H1 (cell line): ENCODE data around the gene PDE6B. TPM values are rescaled to one million over a fixed set of nuclear protein-coding genes. Genes with fewer than 3 reads are reported as not detected.

ENCODE experiments used
- CTCF ChIA-PET: fragments of 300-600 bp; sonication (Branson Sonifier 250); formaldehyde crosslinking; loops from one replicate; lab custom pipeline; 2021; ENCODE audit not compliant: partially characterized antibody; lab: Charles Lee
- POLR2A ChIA-PET: fragments of 300-600 bp; sonication (Branson Sonifier 250); formaldehyde crosslinking; loops from one replicate; lab custom pipeline; 2021; ENCODE audit warnings: inconsistent platforms; ENCODE audit not compliant: partially characterized antibody; lab: Charles Lee
- DNase-seq, 2 experiments: peaks; one replicate each; pipeline versions ENCODE4 v3.0.0 to v3.0.0-alpha.2; 2010 to 2022; ENCODE audit warnings: low spot score in 2 of 2, low read depth in 1 of 2, mixed read lengths in 1 of 2
- FAIRE-seq: peaks from 2 replicates; lab custom pipeline; 2011; peaks lifted over from hg19 to GRCh38; lab: Jason Lieb, UNC
- H2AFZ ChIP-seq: 2 replicates; pipeline ENCODE4 v1.8.1; 2012; ENCODE audit warnings: low read length, inconsistent platforms
- H2AK5ac ChIP-seq: 2 replicates; pipeline ENCODE4 v1.6.1; 2013; ENCODE audit warnings: low read depth, low read length
- H2BK120ac ChIP-seq: replicated peaks from 2 replicates; pipeline ENCODE3; 2013; ENCODE audit warnings: low read depth, low read length, inconsistent platforms
- H2BK12ac ChIP-seq: 2 replicates; pipeline ENCODE4 v1.6.1; 2013; ENCODE audit warnings: low read depth, low read length
- H2BK15ac ChIP-seq: 2 replicates; pipeline ENCODE4 v1.6.1; 2013; ENCODE audit warnings: low read length
- H2BK20ac ChIP-seq: 2 replicates; pipeline ENCODE4 v1.6.1; 2013; ENCODE audit warnings: low read length
- H2BK5ac ChIP-seq: 2 replicates; pipeline ENCODE4 v1.6.1; 2013; ENCODE audit warnings: low read depth, low read length
- H3K14ac ChIP-seq: 2 replicates; pipeline ENCODE4 v1.6.1; 2013; ENCODE audit warnings: inconsistent platforms; ENCODE audit not compliant: insufficient read length
- H3K18ac ChIP-seq: 2 replicates; pipeline ENCODE4 v1.6.1; 2013; ENCODE audit warnings: low read length; ENCODE audit errors: extremely low read depth
- H3K23ac ChIP-seq: 2 replicates; pipeline ENCODE4 v1.6.1; 2013; ENCODE audit warnings: inconsistent platforms; ENCODE audit not compliant: insufficient read length
- H3K23me2 ChIP-seq: 2 replicates; pipeline ENCODE4 v1.6.1; 2013; ENCODE audit warnings: low read depth, low read length
- H3K27ac ChIP-seq: 2 replicates; pipeline ENCODE4 v1.6.1; 2011; ENCODE audit warnings: low read depth, low read length, inconsistent platforms
- H3K27me3 ChIP-seq, 4 experiments: replicated peaks in 1 of 4; 1 replicate in 1 of 4; 2 replicates in 3 of 4; pipeline versions ENCODE4 v1.6.1 to v1.8.1; 2011 to 2013; ENCODE audit warnings: low read length in 3 of 4, mild to moderate bottlenecking in 3 of 4, inconsistent platforms in 2 of 4, mixed read lengths in 2 of 4, moderate library complexity in 1 of 4; ENCODE audit not compliant: control insufficient read depth in 3 of 4, insufficient read depth in 3 of 4; ENCODE audit errors: extremely low read depth in 1 of 4
- H3K36me3 ChIP-seq, 4 experiments: 2 replicates each; pipeline versions ENCODE4 v1.6.1 to v1.8.1; 2011 to 2013; ENCODE audit warnings: mild to moderate bottlenecking in 4 of 4, low read length in 3 of 4, moderate library complexity in 2 of 4, control low read depth in 1 of 4, inconsistent platforms in 1 of 4; ENCODE audit not compliant: insufficient read depth in 4 of 4, control insufficient read depth in 2 of 4
- H3K4ac ChIP-seq: replicated peaks from 2 replicates; pipeline ENCODE3; 2013; ENCODE audit warnings: low read length, low read depth, mixed read lengths, inconsistent platforms; ENCODE audit not compliant: insufficient read length
- H3K4me1 ChIP-seq, 4 experiments: replicated peaks in 1 of 4; 1 replicate in 1 of 4; 2 replicates in 3 of 4; pipeline versions ENCODE4 v1.6.1 to v1.8.1; 2011 to 2013; ENCODE audit warnings: low read length in 3 of 4, inconsistent platforms in 2 of 4, mixed read lengths in 1 of 4; ENCODE audit not compliant: insufficient read depth in 4 of 4, control insufficient read depth in 3 of 4
- H3K4me2 ChIP-seq, 2 experiments: 2 replicates each; pipeline versions ENCODE4 v1.6.1 to v1.8.1; 2011 to 2013; ENCODE audit warnings: low read depth in 2 of 2, low read length in 2 of 2, control low read depth in 1 of 2, inconsistent platforms in 1 of 2, mild to moderate bottlenecking in 1 of 2; ENCODE audit not compliant: insufficient read depth in 1 of 2
- H3K4me3 ChIP-seq, 4 experiments: fragments of 200-600, 300-600 bp in 1 of 4; sonication (generic), shearing (Covaris generic), sonication (Bioruptor Twin) in 1 of 4; 2 replicates each; pipeline versions ENCODE4 v1.5.1 to v1.8.1; 2011 to 2016; ENCODE audit warnings: low read length in 4 of 4, low read depth in 3 of 4, control low read depth in 2 of 4, inconsistent platforms in 2 of 4, mild to moderate bottlenecking in 2 of 4, mixed read lengths in 1 of 4, moderate library complexity in 1 of 4; ENCODE audit not compliant: insufficient read depth in 2 of 4; ENCODE audit errors: extremely low read depth in 1 of 4
- H3K56ac ChIP-seq: replicated peaks from 2 replicates; pipeline ENCODE3; 2013; ENCODE audit warnings: low read depth, mild to moderate bottlenecking, mixed read lengths, low read length, inconsistent platforms; ENCODE audit not compliant: insufficient read length
- H3K79me1 ChIP-seq: 2 replicates; pipeline ENCODE4 v1.6.1; 2013; ENCODE audit warnings: low read depth, low read length, control low read depth
- H3K79me2 ChIP-seq, 2 experiments: 2 replicates each; pipeline versions ENCODE4 v1.6.1 to v1.8.1; 2012 to 2013; ENCODE audit warnings: low read length in 2 of 2, mild to moderate bottlenecking in 2 of 2, inconsistent platforms in 1 of 2; ENCODE audit not compliant: insufficient read depth in 2 of 2, control insufficient read depth in 1 of 2
- H3K9ac ChIP-seq, 4 experiments: replicated peaks in 1 of 4; 1 replicate in 1 of 4; 2 replicates in 3 of 4; pipeline versions ENCODE4 v1.6.1 to v1.8.1; 2011 to 2013; ENCODE audit warnings: low read depth in 3 of 4, low read length in 3 of 4, control low read depth in 2 of 4, mild to moderate bottlenecking in 2 of 4, moderate library complexity in 2 of 4, inconsistent platforms in 1 of 4; ENCODE audit errors: extremely low read depth in 1 of 4
- H3K9me3 ChIP-seq, 2 experiments: 2 replicates each; pipeline versions ENCODE4 v1.6.1 to v1.8.1; 2012 to 2013; ENCODE audit warnings: mild to moderate bottlenecking in 2 of 2, moderate library complexity in 2 of 2, control low read depth in 1 of 2, inconsistent platforms in 1 of 2, low read depth in 1 of 2, low read length in 1 of 2, mixed read lengths in 1 of 2; ENCODE audit not compliant: insufficient read depth in 2 of 2
- H4K20me1 ChIP-seq, 2 experiments: replicated peaks in 1 of 2; 2 replicates each; pipeline versions ENCODE3 to v1.8.1; 2011 to 2013; ENCODE audit warnings: inconsistent platforms in 2 of 2, low read length in 2 of 2, mild to moderate bottlenecking in 1 of 2; ENCODE audit not compliant: insufficient read depth in 2 of 2, control insufficient read depth in 1 of 2
- H4K5ac ChIP-seq: 2 replicates; pipeline ENCODE4 v1.6.1; 2013; ENCODE audit warnings: low read length, low read depth, mixed read lengths, inconsistent platforms; ENCODE audit not compliant: insufficient read length
- H4K8ac ChIP-seq: 2 replicates; pipeline ENCODE4 v1.8.0; 2013; ENCODE audit warnings: mild to moderate bottlenecking, moderate library complexity, low read length, inconsistent platforms; ENCODE audit not compliant: insufficient read depth; ENCODE audit errors: extremely low read depth
- H4K91ac ChIP-seq: replicated peaks from 2 replicates; pipeline ENCODE3; 2013; ENCODE audit warnings: low read length, mixed read lengths, inconsistent platforms; ENCODE audit not compliant: insufficient read length
- CREB1 ChIP-seq: IDR thresholded peaks from 2 replicates; pipeline ENCODE4 v1.6.1; 2012; ENCODE audit warnings: inconsistent platforms
- EGR1 ChIP-seq: IDR thresholded peaks from 2 replicates; pipeline ENCODE4 v1.6.1; 2011; ENCODE audit warnings: low read depth, low read length, borderline replicate concordance
- RXRA ChIP-seq: IDR thresholded peaks from 2 replicates; pipeline ENCODE4 v1.6.1; 2011; ENCODE audit warnings: low read depth, mild to moderate bottlenecking, low read length, moderate library complexity; ENCODE audit not compliant: insufficient read depth
- SRF ChIP-seq: IDR thresholded peaks from 2 replicates; pipeline ENCODE4 v1.6.1; 2011; ENCODE audit warnings: mild to moderate bottlenecking, low read depth, low read length, moderate library complexity
- WGBS, 2 experiments: shearing (Covaris generic) in 1 of 2; methylation state at CpG; one replicate each; pipeline versions ENCODE4 v1.1.6 to v1.1.7; 2013 to 2015; ENCODE audit warnings: low lambda C conversion rate in 2 of 2, mixed read lengths in 2 of 2, inconsistent platforms in 1 of 2, low coverage in 1 of 2, missing lambda C conversion rate in 1 of 2; ENCODE audit not compliant: insufficient replicate concordance in 2 of 2, insufficient coverage in 1 of 2, insufficient read length in 1 of 2; ENCODE audit errors: extremely low coverage in 1 of 2, missing lambda C conversion rate in 1 of 2; 5-methylcytosine and 5-hydroxymethylcytosine counted together
- polyA plus RNA-seq, 7 experiments: library from polyadenylated mRNA; depleted of rRNA in 3 of 7; stranded (reverse) in 5 of 7; unstranded in 2 of 7; fragments of >200 nt in 5 of 7; fragments of 200-250 nt in 2 of 7; gene quantifications; 1 replicate in 5 of 7; 2 replicates in 1 of 7; 4 replicates in 1 of 7; pipeline versions ENCODE4 v1.2.1 to v1.2.3, GENCODE V29; 2011 to 2013; ENCODE audit warnings: missing spikeins in 2 of 7, mixed read lengths in 2 of 7
- total RNA-seq: library from RNA; stranded (reverse); fragmentation: NEBNext Ultra II Directional; extraction: Animal tissue kit (Norgen Biotek cat#: 25700); gene quantifications from 2 replicates; pipeline ENCODE4 v1.2.1, GENCODE V29; 2021

PDE6B gene
- total and polyA plus RNA-seq, 2 of the 8 experiments (the other 6 are each of a cell fraction or from before 2014, with no cell fraction given): 4.1 to 8.4 TPM

- H3K9me3 ChIP-seq: peaks cover 0 to 8% of the 10 kb centered on the region in 2 experiments; a peak in 1 of 4 replicates
- TF ChIP-seq CREB1 (no peak), SRF (no peak), RXRA (no peak), EGR1 (no peak)
- H3K18ac ChIP-seq: no peak overlapping the region
- FAIRE-seq (no peak), DNase-seq (no peak)
- WGBS, 2 experiments: 83% methylated on average over 2 of the region's 2 CpGs; no CpG with 5 or more reads in 1 of the 2 experiments
- H2AFZ ChIP-seq: no peak overlapping the region
- no peak overlapping the region for H3K4me3 ChIP-seq
- no peak overlapping the region for H4K5ac ChIP-seq
- no peak overlapping the region for H3K4me2 ChIP-seq
- no peaks in the 10 kb centered on the region for H3K23me2 ChIP-seq
- no peak overlapping the region for H3K56ac ChIP-seq
- no peaks in the 10 kb centered on the region for H4K20me1 ChIP-seq
- H2BK12ac ChIP-seq: no peak overlapping the region
- H3K9ac ChIP-seq: no peak overlapping the region
- peaks cover 12 to 16% (median 12%) of the 10 kb centered on the region in 4 experiments for H3K27me3 ChIP-seq
- H2BK15ac ChIP-seq: no peak overlapping the region
- ChIA-PET CTCF (no interaction called here), POLR2A (interaction anchor here (0.6 kb wide), 2 partner anchors 83 to 327 kb away, joined by 3 read pairs; no protein-coding TSS in a partner anchor)
- no peak overlapping the region for H3K27ac ChIP-seq
- H4K8ac ChIP-seq: no peak overlapping the region
- H4K91ac ChIP-seq: no peak overlapping the region
- no peak overlapping the region for H2BK20ac ChIP-seq
- no peak overlapping the region for H2BK120ac ChIP-seq
- H2BK5ac ChIP-seq: no peak overlapping the region
- no peaks in the 10 kb centered on the region for H3K79me2 ChIP-seq
- H3K79me1 ChIP-seq: no peaks in the 10 kb centered on the region
- H2AK5ac ChIP-seq: no peak overlapping the region
- H3K4me1 ChIP-seq: peaks cover 0 to 4% (median 1%) of the 10 kb centered on the region in 4 experiments; a peak in 3 of 7 replicates
- H3K23ac ChIP-seq: no peak overlapping the region
- no peak overlapping the region for H3K14ac ChIP-seq
- no peaks in the 10 kb centered on the region for H3K36me3 ChIP-seq
- no peak overlapping the region for H3K4ac ChIP-seq
These were observed 41.6 kb upstream of the PDE6B start for GRCh38 chr4:583820-584219.
